HL-60 (cell line): Measurements from ENCODE around the gene OSM.

ENCODE experiments used
- CTCF ChIP-seq: IDR thresholded peaks from one replicate; pipeline ENCODE4 v1.5.1; 2011; ENCODE audit warnings: low read length, control low read depth, inconsistent platforms; ENCODE audit not compliant: insufficient read depth
- POLR2AphosphoS5 ChIP-seq: IDR thresholded peaks from 2 replicates; pipeline ENCODE4 v1.6.1; 2012; ENCODE audit warnings: low read depth
- REST ChIP-seq: IDR thresholded peaks from 2 replicates; pipeline ENCODE4 v1.6.1; 2012; ENCODE audit warnings: low read depth; ENCODE audit not compliant: insufficient replicate concordance
- SPI1 ChIP-seq: IDR thresholded peaks from 2 replicates; pipeline ENCODE4 v1.6.1; 2012; ENCODE audit warnings: low read depth, mild to moderate bottlenecking, borderline replicate concordance

DNA sequence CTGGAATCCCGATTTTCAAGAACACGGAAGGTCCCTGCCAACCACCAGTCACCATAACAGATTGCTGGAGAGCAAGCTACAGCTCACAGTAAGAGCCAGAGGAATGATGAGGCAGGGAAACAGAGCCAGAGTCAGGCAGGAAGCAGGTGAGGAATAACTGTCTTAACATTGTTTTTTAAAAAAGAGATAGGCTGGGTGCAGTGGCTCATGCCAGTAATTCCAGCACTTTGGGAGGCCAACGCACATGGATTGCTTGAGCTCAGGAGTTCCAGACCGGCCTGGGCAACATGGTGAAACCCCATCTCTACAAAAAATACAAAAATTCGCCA is 36.1 kb upstream of the OSM start:
- TF ChIP-seq POLR2AphosphoS5 (no peak), REST (no peak), CTCF (no peak), SPI1 (no peak)
